Panc1 (cell line): Measurements from ENCODE around the gene CTNND2. TPM values are rescaled to one million over a fixed set of nuclear protein-coding genes. Genes with fewer than 3 reads are reported as not detected.

ENCODE experiments used
- ATAC-seq: fragments of 200-7000 bp; cut with Tn5 transposase; 2 replicates; pipeline ENCODE4 v1.9.1; 2020; ENCODE audit warnings: mild to moderate bottlenecking, moderate library complexity
- BruUV-seq: library from RNA; stranded (reverse); fragments of 400-500 nt; replicated peaks from 2 replicates; lab custom pipeline; 2021; lab: Mats Ljungman, UMichigan
- CTCF ChIA-PET: fragments of 300-600 bp; sonication (Branson Sonifier 250); formaldehyde crosslinking; loops from one replicate; lab custom pipeline; 2022; ENCODE audit warnings: antibody characterized with exemption; lab: Charles Lee
- POLR2A ChIA-PET: fragments of 300-600 bp; sonication (Branson Sonifier 250); formaldehyde crosslinking; loops from one replicate; lab custom pipeline; 2022; ENCODE audit warnings: antibody characterized with exemption; lab: Charles Lee
- DNase-seq: peaks from one replicate; pipeline ENCODE4 v3.0.0-alpha.2; 2010; ENCODE audit warnings: low read depth, low spot score
- H3K27ac ChIP-seq: 2 replicates; pipeline ENCODE4 v1.5.1; 2011; ENCODE audit warnings: mild to moderate bottlenecking, low read length, inconsistent platforms
- H3K27me3 ChIP-seq: fragments of 200-500 bp; sonication (Bioruptor generic); 2 replicates; pipeline ENCODE4 v1.6.0; 2014; ENCODE audit warnings: low read length, inconsistent platforms; ENCODE audit not compliant: control insufficient read depth, insufficient read depth
- H3K36me3 ChIP-seq: fragments of 200-500 bp; sonication (Bioruptor generic); 2 replicates; pipeline ENCODE4 v1.5.1; 2014; ENCODE audit warnings: inconsistent platforms, mild to moderate bottlenecking, low read length, moderate library complexity; ENCODE audit not compliant: control insufficient read depth, insufficient read depth
- H3K4me1 ChIP-seq: 2 replicates; pipeline ENCODE4 v1.5.1; 2011; ENCODE audit warnings: inconsistent platforms, mild to moderate bottlenecking, low read length, moderate library complexity; ENCODE audit not compliant: control insufficient read depth, insufficient read depth
- H3K4me3 ChIP-seq, 2 experiments: 2 replicates each; pipeline ENCODE4 v1.5.1; 2011 to 2012; ENCODE audit warnings: low read depth in 2 of 2, low read length in 2 of 2, mild to moderate bottlenecking in 2 of 2, inconsistent platforms in 1 of 2, moderate library complexity in 1 of 2
- H3K9me3 ChIP-seq: fragments of 200-500 bp; sonication (Bioruptor generic); 2 replicates; pipeline ENCODE4 v1.5.1; 2014; ENCODE audit warnings: low read depth, mild to moderate bottlenecking, inconsistent platforms, low read length, moderate library complexity; ENCODE audit not compliant: control insufficient read depth, insufficient read depth
- POLR2AphosphoS5 ChIP-seq: IDR thresholded peaks from 2 replicates; pipeline ENCODE4 v1.6.1; 2012; ENCODE audit warnings: mild to moderate bottlenecking, low read depth, low read length, moderate library complexity
- SIN3A ChIP-seq: IDR thresholded peaks from 2 replicates; pipeline ENCODE4 v1.6.1; 2012; ENCODE audit warnings: low read depth, mild to moderate bottlenecking, low read length, moderate library complexity, borderline replicate concordance; ENCODE audit not compliant: insufficient read depth
- TCF7L2 ChIP-seq: IDR thresholded peaks from 2 replicates; pipeline ENCODE4 v1.6.1; 2011; ENCODE audit warnings: mild to moderate bottlenecking, low read depth, low read length, inconsistent platforms
- in situ Hi-C: cut with HindIII; loops from 2 replicates; pipeline ENCODE4 v1.10.0; 2016; ENCODE audit warnings: low sequenced_read_pairs, low pct_unique_long_range_greater_than_20kb
- intact Hi-C: fragments of 100-400 bp; cut with micrococcal nuclease; formaldehyde crosslinking; loops from one replicate; pipeline ENCODE4 v1.10.0; 2022; ENCODE audit not compliant: unreplicated experiment
- total RNA-seq: library from RNA; stranded (reverse); gene quantifications from one replicate; pipeline ENCODE4 v1.2.1, GENCODE V29; 2021; ENCODE audit not compliant: unreplicated experiment
- TF ChIP-seq, protein P1 (sequence below): fragments of 450-650 bp; IDR thresholded peaks from 2 replicates; pipeline ENCODE4 v1.5.1; 2017; ENCODE audit warnings: mild to moderate bottlenecking
- TF ChIP-seq, protein P2 (sequence below), 2 experiments: IDR thresholded peaks; 2 replicates each; pipeline ENCODE4 v1.6.1; 2011 to 2012; ENCODE audit warnings: low read depth in 2 of 2, control low read depth in 1 of 2, low read length in 1 of 2, mild to moderate bottlenecking in 1 of 2, moderate library complexity in 1 of 2; ENCODE audit not compliant: insufficient read depth in 1 of 2

Gene CTNND2
- total RNA-seq, 1 experiment from 2014 or later: 1.0 TPM

GRCh38 chr5:11903121-11903613 lies 1.1 kb downstream of the CTNND2 start:
- no peaks in the 10 kb centered on the region for H3K9me3 ChIP-seq
- no peak for DNase-seq
- peak overlapping the region in 1 of 2 experiments; percentile 25; a peak in 2 of 4 replicates for H3K4me3 ChIP-seq
- H3K4me1 ChIP-seq: no peaks in the 10 kb centered on the region
- ChIA-PET CTCF (no interaction called here), POLR2A (no interaction called here)
- in situ Hi-C loops: no loop called here
- peaks cover 5% of the 10 kb centered on the region for H3K27me3 ChIP-seq
- ATAC-seq: no peak
- H3K36me3 ChIP-seq: no peaks in the 10 kb centered on the region
- intact Hi-C loops: no loop called here
- TF ChIP-seq POLR2AphosphoS5 (no peak), TCF7L2 (no peak), SIN3A (no peak)
- TF ChIP-seq, protein P1, sequence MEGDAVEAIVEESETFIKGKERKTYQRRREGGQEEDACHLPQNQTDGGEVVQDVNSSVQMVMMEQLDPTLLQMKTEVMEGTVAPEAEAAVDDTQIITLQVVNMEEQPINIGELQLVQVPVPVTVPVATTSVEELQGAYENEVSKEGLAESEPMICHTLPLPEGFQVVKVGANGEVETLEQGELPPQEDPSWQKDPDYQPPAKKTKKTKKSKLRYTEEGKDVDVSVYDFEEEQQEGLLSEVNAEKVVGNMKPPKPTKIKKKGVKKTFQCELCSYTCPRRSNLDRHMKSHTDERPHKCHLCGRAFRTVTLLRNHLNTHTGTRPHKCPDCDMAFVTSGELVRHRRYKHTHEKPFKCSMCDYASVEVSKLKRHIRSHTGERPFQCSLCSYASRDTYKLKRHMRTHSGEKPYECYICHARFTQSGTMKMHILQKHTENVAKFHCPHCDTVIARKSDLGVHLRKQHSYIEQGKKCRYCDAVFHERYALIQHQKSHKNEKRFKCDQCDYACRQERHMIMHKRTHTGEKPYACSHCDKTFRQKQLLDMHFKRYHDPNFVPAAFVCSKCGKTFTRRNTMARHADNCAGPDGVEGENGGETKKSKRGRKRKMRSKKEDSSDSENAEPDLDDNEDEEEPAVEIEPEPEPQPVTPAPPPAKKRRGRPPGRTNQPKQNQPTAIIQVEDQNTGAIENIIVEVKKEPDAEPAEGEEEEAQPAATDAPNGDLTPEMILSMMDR: no peak
- TF ChIP-seq, protein P2, sequence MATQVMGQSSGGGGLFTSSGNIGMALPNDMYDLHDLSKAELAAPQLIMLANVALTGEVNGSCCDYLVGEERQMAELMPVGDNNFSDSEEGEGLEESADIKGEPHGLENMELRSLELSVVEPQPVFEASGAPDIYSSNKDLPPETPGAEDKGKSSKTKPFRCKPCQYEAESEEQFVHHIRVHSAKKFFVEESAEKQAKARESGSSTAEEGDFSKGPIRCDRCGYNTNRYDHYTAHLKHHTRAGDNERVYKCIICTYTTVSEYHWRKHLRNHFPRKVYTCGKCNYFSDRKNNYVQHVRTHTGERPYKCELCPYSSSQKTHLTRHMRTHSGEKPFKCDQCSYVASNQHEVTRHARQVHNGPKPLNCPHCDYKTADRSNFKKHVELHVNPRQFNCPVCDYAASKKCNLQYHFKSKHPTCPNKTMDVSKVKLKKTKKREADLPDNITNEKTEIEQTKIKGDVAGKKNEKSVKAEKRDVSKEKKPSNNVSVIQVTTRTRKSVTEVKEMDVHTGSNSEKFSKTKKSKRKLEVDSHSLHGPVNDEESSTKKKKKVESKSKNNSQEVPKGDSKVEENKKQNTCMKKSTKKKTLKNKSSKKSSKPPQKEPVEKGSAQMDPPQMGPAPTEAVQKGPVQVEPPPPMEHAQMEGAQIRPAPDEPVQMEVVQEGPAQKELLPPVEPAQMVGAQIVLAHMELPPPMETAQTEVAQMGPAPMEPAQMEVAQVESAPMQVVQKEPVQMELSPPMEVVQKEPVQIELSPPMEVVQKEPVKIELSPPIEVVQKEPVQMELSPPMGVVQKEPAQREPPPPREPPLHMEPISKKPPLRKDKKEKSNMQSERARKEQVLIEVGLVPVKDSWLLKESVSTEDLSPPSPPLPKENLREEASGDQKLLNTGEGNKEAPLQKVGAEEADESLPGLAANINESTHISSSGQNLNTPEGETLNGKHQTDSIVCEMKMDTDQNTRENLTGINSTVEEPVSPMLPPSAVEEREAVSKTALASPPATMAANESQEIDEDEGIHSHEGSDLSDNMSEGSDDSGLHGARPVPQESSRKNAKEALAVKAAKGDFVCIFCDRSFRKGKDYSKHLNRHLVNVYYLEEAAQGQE (IDR thresholded peaks at IDR 0.05; ENCODE audit: insufficient read depth in 1 of 2, low read depth in 2 of 2, low read length in 1 of 2): no peak
- H3K27ac ChIP-seq: no peak overlapping the region
- no TSS peak for BruUV-seq

GRCh38 chr5:11902201-11902619 lies 2.0 kb downstream of the CTNND2 start:
- Histone ChIP-seq H3K27me3 (peaks cover 5% of the 10 kb centered on the region), H3K9me3 (no peaks in the 10 kb centered on the region), H3K27ac (no peak overlapping the region), H3K4me1 (no peaks in the 10 kb centered on the region), H3K36me3 (no peaks in the 10 kb centered on the region), H3K4me3 (no peak overlapping the region)
- ChIA-PET POLR2A (no interaction called here), CTCF (no interaction called here)
- no TSS peak for BruUV-seq
- ATAC-seq: no peak
- no peak for DNase-seq
- intact Hi-C loops: no loop called here
- in situ Hi-C loops: no loop called here
- TF ChIP-seq POLR2AphosphoS5 (no peak), SIN3A (no peak), TCF7L2 (no peak)
- TF ChIP-seq, protein P1: no peak
- TF ChIP-seq, protein P2 (IDR thresholded peaks at IDR 0.05; ENCODE audit: insufficient read depth in 1 of 2, low read depth in 2 of 2, low read length in 1 of 2): no peak
